NB4 (cell line): ENCODE data around the gene DHFR2.

Experiments
- CTCF ChIP-seq: IDR thresholded peaks from one replicate; pipeline ENCODE4 v1.5.1; 2012; ENCODE audit warnings: low read depth, low read length
- MAX ChIP-seq: IDR thresholded peaks from 2 replicates; pipeline ENCODE4 v1.6.1; 2011; ENCODE audit warnings: low read depth, low read length
- POLR2A ChIP-seq: IDR thresholded peaks from 2 replicates; pipeline ENCODE4 v1.6.1; 2011; ENCODE audit warnings: mild to moderate bottlenecking; ENCODE audit not compliant: insufficient read length; ENCODE audit errors: extremely low read depth

GRCh38 chr3:94020293-94020692 lies 42.4 kb downstream of the DHFR2 start:
- TF ChIP-seq MAX (no peak), CTCF (no peak), POLR2A (no peak)
